Measurements from ENCODE around the gene ATP2B2. TPM values are rescaled to one million over a fixed set of nuclear protein-coding genes. Genes with fewer than 3 reads are reported as not detected.

Gene ATP2B2
- total RNA-seq, 6 experiments from 2014 or later, result 25.9 to 45.1 (median 35.1) TPM

GRCh38 chr3:10428406-10429091, 76.8 kb downstream of the ATP2B2 start:
- DNase-seq, result no peak
- no peak for TF ChIP-seq CTCF (IDR thresholded peaks at IDR 0.05)
- no peak for TF ChIP-seq POLR2A (IDR thresholded peaks at IDR 0.05)
- 82% methylated on average over 7 of the region's 12 CpGs for WGBS (ENCODE audit: insufficient coverage, low coverage, low lambda C conversion rate, missing lambda C conversion rate)
- no peaks in the 10 kb centered on the region for H3K27me3 ChIP-seq
- ATAC-seq, result no peak
- intact Hi-C loops (cut with DNase I), result no loop called here
- no peak overlapping the region for H3K4me3 ChIP-seq
- H3K27ac ChIP-seq, result no peak overlapping the region
- H3K36me3 ChIP-seq, result peaks cover 0 to 2% (median 0%) of the 10 kb centered on the region in 4 donors
- no peaks in the 10 kb centered on the region for H3K4me1 ChIP-seq
- H3K9me3 ChIP-seq, result no peaks in the 10 kb centered on the region

DNA sequence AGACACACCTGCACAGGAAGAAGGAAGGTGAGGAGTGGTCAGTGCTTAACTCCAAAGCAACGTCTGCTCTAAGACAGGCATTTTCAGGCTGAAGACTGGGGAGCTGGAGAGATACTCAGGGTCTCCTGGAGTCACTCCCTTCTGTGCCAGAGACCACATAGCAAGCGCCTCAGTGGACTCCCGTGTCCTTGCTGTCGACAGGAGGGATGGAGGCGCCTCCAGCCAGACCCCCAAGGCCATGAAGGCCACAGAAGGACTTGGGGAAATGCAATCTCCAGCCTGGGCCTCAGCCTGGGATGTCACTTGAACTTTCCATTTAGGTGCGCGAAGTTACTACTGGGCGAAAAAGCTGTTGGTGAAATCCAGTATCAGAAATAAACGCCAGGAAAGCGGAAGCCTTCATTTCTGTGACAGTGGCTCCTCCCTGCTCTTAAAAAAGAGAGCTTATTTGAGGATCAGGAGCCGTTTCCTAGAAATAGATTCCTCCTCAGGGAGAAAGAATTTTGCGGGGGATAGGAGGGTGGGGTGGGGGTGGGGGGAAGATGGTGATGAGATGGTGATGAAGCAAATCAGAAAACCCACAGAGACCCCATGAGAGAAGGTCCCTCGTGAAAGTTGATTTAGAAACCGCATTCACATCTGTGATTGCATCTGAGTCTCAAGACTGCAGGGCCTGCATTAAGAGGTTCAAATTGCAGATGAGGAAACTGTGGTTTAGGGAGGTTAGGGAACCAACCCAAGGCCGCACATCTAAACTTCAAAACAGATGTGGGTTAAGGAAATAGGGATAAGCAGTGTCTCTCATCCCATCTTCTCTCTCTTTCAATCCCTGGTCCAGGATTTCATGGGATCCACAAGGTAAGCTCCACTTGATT, 78.8 kb downstream of the ATP2B2 start:
- TF ChIP-seq CTCF (IDR thresholded peaks at IDR 0.05) (no peak), POLR2A (IDR thresholded peaks at IDR 0.05) (no peak)
- Histone ChIP-seq H3K27me3 (no peaks in the 10 kb centered on the region), H3K27ac (no peak overlapping the region), H3K4me1 (no peaks in the 10 kb centered on the region), H3K9me3 (no peaks in the 10 kb centered on the region), H3K4me3 (no peak overlapping the region), H3K36me3 (peaks cover 0 to 2% (median 0%) of the 10 kb centered on the region in 4 donors)
- intact Hi-C loops (cut with DNase I), result no loop called here
- ATAC-seq (no peak), DNase-seq (no peak)
- WGBS (ENCODE audit: insufficient coverage, low coverage, low lambda C conversion rate, missing lambda C conversion rate), result 85% methylated on average over 10 of the region's 15 CpGs

DNA sequence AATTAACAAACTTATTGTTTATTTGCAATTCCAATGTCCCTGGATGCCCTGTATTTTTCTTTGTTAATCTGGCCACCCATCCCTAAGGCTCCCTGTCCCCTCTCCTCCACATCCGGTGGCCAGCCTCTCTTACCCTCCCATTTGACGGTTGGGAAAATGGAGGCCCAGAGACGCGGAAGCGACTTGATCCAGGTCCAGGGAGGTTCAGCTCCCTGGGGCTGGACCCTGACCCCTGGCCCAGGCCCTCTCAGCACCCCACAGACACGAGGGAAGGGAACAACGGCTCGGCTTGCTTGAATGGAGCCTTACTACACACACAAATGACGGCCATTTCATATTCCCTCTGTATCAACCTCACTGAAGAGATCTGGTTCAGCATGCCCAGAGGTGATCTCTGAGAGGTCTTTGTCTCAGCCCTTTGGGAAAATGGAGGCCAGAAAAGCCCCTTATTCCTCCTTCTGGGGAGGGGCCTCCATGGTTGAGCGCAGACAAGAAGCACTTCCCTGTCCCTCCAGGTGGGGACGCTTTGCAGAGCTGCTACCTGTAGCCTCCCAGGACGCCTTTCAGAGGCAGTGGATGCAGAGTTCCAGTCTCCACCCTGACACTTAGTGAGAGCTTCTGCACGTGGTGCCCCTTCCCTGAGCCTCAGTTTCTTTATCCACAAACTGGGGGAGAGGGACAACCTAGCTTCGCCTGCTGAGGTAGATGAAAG, 82.1 kb downstream of the ATP2B2 start:
- WGBS (ENCODE audit: insufficient coverage, low coverage, low lambda C conversion rate, missing lambda C conversion rate), result 57% methylated on average over 5 of the region's 14 CpGs
- DNase-seq (no peak), ATAC-seq (no peak)
- Histone ChIP-seq H3K27ac (no peak overlapping the region), H3K4me1 (no peaks in the 10 kb centered on the region), H3K9me3 (no peaks in the 10 kb centered on the region), H3K4me3 (no peak overlapping the region), H3K27me3 (no peaks in the 10 kb centered on the region), H3K36me3 (peaks cover 0 to 2% (median 0%) of the 10 kb centered on the region in 4 donors)
- TF ChIP-seq POLR2A (IDR thresholded peaks at IDR 0.05) (no peak), CTCF (IDR thresholded peaks at IDR 0.05) (no peak)
- intact Hi-C loops (cut with DNase I), result no loop called here

GRCh38 chr3:10421996-10422395, 83.4 kb downstream of the ATP2B2 start:
- no peaks in the 10 kb centered on the region for H3K9me3 ChIP-seq
- no peaks in the 10 kb centered on the region for H3K27me3 ChIP-seq
- H3K4me1 ChIP-seq, result no peaks in the 10 kb centered on the region
- ATAC-seq, result no peak
- peaks cover 0 to 2% (median 0%) of the 10 kb centered on the region in 4 donors for H3K36me3 ChIP-seq
- no peak overlapping the region for H3K4me3 ChIP-seq
- H3K27ac ChIP-seq, result no peak overlapping the region
- intact Hi-C loops (cut with DNase I), result no loop called here
- TF ChIP-seq POLR2A (IDR thresholded peaks at IDR 0.05) (no peak), CTCF (IDR thresholded peaks at IDR 0.05) (no peak)
- DNase-seq, result no peak
- 100% methylated on average over 1 of the region's 5 CpGs for WGBS (ENCODE audit: insufficient coverage, low coverage, low lambda C conversion rate, missing lambda C conversion rate)

All from right lobe of liver (tissue), 6 donors.